Cerebellar cortex (tissue), 1 donor: ENCODE measurements around the gene SMIM35.
A peak's percentile ranks its signal among the peaks of the same experiment; 100 is the strongest.
"Not testable (repeated sequence)": the region's sequence is repeated elsewhere in the genome, so short reads cannot be mapped to it uniquely, and the experiment has no call there.

Experiments used
- DNase-seq: peaks from one replicate; pipeline ENCODE4 v3.0.0-alpha.2; 2015; ENCODE audit warnings: low spot score

SMIM35 gene

DNA sequence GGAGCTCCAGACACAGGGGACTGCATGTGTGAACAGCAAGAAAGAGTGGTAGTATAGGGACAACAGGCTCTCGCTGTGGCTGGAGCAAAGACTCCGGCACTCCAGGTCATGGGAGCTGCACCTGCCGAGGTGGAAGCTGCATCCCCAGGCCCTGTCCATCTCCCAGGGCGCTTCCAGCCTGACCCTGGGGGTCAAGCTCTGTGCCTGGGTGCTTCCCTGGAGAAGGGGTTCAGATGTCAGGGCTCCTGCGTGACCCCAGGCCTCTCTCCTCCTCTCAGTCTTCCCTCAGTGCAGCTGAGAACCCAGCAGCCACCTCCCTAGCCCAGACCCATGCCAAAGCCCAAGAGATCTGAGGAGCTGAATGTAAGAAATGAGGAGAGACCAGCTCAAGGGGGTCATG is 6.5 kb downstream of the SMIM35 start:
- DNase-seq, result no peak

DNA sequence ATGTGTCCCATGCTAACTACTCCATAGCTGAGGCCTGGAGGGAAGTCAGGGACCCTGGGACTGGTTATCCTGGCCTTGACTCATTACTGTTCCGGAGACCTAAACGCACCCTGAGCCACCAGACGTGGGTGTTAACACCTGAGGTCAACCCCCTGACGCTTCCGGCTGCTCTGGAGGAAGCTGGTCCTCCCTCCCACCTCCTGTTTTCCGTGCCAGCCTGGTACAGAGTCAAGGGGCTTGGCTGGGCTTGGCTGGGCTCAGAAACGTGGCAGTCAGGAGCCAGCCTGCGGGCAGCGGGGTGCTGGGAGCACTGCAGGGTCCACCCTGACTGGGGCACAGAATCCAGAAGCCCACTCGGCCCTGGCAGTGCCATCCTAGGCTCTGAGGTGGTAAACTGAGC is 7.3 kb downstream of the SMIM35 start:
- DNase-seq, result no peak

DNA sequence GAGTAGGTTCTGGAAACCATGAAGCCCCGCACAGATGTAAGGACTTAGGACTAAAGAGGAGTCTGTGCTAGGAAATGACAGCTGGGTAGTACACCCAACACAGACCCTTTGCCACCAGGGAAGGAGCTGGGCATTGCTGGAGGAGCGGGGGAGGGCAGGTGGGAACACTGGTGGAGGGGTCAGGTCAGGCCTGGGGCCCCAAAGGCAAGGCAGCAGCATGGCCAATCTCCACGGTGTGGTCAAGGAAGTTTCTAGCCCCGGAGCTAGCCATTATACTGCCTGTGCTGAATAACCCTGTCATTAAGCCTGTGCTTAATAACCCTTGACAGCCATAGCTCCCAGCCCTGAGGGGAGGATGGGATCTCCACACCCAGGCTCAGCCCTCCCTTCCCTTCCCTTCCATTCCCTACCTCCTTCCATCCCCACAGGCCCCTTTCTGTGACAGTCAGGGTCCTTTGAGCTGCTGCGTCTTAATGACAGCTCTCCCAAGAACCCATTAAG is 7.8 kb downstream of the SMIM35 start:
- DNase-seq, result no peak

GRCh38 chr11:118076754-118077281 is 9.9 kb downstream of the SMIM35 start, which contains the start of gene TMPRSS4:
TSS of gene TMPRSS4 (plus strand) at chr11:118077078. CDS start at chr11:118077303, 225 bp downstream.
- no peak for DNase-seq

DNA sequence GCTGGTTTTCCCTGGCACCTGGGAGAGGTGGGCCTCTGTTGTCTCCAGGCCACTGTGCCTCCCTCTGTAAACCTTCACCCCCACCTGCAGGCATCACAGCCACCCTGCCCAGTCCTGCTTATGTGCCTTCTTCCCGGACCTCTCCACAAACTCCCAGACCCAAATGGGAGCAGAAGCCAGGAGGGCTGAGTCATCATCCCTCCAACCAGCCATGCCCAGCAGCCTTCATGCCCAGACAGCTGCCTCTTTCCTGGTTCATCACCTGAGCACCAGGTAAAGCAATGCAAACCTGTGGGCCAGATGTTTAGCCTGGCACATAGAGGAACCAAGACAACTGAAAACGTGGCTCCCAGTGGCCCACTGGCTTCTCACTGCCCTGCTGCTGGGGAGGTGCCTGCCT is 12.0 kb downstream of the SMIM35 start:
- no peak for DNase-seq

DNA sequence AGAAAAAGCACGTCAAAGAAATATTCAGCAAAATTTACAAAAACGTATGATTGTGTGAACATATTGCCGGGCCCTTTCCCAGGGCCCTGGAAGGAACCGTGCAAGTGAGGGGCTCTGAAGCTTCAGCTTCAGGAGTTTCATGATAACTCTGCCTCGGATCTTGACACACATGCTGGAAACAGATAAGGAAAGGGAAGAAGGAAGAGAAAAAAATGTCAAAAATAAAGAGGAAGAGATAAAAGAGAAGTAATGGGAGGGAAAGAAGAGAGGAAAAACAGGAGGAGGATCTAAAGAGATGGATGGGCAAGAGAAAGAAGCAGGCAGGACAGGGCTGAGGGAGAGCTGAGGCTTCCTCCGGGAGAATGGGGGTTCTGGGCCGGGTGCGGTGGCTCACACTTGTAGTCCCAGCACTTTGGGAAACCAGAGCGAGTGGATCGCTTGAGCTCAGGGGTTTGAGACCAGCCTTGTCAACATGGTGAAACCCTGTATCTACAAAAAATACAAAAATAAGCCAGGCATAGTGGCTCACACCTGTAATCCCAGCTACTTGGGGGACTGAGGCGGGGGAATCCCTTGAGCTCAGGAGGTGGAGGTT is 12.6 kb downstream of the SMIM35 start:
- no peak for DNase-seq

DNA sequence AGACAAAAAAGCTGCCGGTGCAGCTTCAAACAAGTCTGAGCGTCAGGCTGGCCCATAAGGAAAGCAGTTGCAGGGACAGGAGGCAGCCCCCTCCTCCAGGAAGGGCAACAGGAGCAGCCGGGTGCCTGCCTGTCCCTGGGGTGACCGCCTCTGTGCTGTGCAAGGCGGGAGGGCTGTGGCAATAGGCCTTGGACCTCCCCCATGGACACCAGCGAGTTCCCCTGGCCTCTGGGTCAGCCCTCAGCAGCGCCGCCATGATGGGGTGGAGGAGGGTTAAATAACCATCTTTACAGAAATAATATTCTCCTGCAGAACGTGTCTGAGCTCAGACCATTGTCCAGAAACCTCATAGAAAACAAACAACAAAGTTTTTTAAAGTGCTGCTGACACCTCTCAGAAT is 13.2 kb downstream of the SMIM35 start:
- DNase-seq, result no peak

DNA sequence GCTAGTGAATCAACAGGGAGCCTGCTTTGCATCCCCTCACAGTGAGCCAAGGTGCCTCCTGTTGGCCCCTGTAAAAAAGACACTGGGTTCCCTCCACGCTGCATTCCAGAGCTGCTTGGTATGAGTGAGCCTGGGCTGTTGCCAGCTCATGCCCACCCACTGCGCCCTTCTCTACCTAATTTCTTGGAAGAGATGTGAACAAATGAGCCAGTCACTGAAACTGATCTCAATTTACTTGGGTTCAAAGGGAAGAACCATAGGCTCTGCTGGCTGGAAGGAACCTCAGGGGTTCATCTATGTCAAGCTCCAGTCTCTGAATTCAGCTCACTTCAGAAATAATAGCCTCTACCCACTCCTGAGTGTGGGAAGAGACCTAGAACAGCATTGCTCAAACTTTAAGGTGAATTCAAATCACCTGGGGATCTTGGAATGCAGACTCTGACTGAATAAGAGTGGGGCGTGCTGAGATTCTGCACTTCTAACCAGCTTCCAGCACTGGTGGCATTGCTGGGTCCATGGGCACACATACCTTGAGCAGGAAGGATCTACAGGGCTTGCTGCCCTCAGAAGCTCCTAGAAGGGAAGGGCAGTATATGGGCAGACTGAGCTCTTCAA is 15.2 kb downstream of the SMIM35 start:
- no peak for DNase-seq

GRCh38 chr11:118068945-118069612 is 17.7 kb downstream of the SMIM35 start:
- DNase-seq, result no peak

DNA sequence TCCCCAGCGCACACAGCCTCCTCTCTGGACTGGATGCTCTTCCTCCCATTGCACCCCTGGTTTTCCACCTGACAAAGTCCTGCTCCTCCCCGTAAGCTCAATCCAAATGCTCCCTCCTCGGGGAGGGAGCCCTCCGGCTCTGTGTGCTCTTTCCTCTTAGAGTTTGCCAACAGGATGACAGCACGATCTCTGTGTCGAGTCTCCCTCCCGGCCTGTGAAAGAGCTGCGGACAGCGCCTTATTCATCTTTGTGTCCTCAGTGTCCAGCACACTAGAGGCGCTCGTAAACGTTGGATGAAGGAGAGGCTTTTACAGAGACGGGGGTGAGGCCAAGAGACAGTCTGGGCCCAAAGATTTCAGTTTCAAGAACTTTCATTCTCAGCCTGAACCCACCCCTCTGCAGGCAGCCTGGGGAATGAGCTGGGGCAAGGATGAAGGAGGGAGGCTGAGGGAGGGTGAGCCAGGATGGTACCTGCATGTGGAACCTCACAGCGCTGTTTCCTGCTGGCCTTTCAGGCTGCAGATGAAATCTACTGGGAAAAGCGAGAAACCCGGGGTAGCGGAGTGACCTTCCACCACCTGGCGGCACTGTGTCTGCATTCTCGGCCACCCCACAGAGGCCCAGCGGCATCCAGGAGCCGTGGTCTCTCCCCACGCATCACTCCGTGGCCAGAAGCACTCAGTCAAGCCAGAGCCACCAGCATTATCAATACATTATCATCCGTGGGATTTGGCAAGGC is 18.4 kb downstream of the SMIM35 start:
- DNase-seq, result no peak

DNA sequence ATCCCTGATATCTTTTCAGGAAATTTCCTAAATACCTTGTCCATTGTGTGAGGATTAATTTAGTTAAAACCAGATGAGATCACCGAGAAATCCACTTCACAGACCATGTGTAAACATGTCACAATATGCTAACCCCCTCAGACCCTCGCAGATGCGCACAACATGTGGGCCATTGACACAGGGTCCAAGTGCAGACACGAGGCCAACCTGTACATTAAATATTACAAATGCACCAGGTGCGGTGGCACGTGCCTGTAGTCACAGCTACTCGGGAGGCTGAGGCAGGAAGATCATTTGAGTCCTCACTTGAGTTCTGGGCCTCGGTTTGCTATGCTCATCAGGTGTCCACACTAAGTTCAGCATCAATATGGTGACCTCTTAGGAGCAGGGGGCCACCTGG is 19.8 kb downstream of the SMIM35 start:
- DNase-seq, result no peak

DNA sequence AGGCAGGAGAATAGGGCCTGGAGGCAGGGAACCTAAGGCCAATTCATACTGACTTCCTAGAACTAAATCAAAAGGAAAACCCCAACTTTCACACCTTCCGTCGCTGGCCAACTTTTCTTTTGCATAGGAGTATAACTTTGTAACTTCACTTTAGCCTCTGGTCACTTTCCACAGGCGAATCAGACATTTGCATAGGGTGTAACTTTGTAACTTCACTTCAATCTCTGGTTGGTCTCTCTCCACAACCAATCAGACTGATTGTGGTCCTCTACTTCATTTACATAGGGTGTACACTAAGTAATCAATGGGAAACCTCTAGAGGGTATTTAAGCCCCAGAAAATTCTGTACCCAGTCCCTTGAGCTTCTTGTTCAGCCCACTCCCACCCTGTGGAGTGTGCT is 21.4 kb downstream of the SMIM35 start:
- no peak for DNase-seq

DNA sequence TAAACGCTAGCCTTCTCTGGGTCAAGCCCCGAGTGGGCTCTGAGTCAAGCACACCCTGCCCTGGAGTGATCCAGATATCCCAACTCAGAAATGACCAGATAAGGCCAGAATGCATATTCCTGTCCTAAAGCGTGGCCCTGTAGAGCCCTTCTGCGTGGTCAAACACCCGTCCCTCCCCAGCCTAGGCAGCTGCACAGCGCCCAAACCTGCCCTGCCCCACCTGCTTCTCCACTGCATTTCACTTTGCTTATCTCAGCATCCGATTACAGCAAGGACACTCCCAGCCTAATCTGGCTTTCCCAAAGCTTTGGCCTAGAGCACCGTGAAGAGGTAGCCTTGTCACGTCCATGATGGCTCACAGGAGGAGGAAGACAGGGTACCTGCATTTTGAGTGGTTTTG is 21.8 kb downstream of the SMIM35 start:
- DNase-seq, result no peak

DNA sequence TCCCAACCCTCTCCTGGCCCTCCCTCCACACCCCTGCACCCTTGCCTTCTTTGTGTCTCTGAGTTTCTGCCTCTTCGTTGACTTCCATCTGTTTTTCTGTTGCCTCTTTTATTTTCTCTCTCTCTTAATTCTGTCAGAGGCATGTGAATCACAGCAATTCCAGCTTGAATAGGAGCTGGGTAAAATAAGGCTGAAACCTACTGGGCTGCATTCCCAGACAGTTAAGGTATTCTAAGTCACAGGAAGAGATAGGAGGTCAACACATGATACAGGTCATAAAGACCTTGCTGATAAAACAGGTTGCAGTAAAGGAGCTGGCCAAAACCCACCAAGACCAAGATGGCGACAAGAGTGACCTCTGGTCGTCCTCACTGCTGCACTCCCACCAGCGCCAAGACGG is 24.1 kb downstream of the SMIM35 start:
- DNase-seq, result not testable (repeated sequence)

GRCh38 chr11:118062181-118062580 is 24.6 kb downstream of the SMIM35 start:
- not testable (repeated sequence) for DNase-seq

DNA sequence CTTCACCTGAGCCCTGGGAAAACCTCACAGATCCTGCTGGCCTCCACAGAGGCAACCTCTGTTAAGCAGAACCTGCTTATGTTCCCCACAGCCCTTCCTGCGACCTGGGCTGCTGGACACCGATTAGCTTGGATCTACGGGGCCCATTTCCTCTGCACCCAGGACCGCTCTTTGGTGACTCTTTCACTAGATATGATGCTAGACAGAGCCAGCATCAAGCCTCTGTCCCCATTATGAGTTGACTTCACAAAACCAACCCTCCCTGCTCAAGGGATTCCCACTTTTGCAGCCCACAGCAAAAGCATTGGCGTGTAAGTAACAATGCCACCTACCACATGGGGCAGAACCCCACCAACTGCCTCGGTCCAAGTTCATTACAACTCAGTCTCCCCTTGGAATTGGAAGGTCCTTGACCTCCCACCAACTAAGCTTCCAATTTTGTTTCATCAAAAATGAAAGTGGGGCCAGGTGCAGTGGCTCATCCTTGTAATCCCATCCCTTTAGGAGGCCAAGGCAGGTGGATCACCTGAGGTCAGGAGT is 25.1 kb downstream of the SMIM35 start:
- DNase-seq, result no peak

- no peak for DNase-seq
Observed at GRCh38 chr11:118060869-118061268, 25.9 kb downstream of the SMIM35 start.

DNA sequence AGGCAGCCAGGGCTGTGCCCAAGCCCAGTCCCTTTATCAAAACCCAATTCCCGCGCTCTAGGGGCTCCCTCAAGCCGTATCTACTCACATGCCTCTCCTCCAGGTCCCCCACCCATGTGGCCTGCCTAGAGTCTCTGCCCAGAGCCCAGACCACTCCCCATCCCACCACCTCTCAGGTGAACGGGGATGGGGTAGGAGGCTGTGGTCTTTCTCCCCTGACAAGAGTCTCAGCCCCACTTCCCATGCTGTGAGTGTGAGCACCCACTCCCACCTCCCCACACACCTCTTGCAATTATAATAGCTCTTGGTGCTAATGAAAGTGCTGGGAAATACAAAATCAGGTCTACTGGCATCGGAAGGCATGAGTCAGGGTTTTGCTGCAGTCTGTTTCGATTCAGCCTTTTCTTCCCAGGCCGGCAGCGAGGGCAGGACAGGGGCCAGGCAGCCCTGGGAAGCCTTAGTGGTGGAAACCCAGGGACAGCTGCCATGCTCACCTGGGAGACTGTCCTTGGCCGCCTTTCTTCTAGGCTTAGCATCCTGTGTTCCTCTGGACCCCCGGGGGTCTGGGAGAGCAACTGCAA is 26.6 kb downstream of the SMIM35 start:
- peak; percentile 20 for DNase-seq

DNA sequence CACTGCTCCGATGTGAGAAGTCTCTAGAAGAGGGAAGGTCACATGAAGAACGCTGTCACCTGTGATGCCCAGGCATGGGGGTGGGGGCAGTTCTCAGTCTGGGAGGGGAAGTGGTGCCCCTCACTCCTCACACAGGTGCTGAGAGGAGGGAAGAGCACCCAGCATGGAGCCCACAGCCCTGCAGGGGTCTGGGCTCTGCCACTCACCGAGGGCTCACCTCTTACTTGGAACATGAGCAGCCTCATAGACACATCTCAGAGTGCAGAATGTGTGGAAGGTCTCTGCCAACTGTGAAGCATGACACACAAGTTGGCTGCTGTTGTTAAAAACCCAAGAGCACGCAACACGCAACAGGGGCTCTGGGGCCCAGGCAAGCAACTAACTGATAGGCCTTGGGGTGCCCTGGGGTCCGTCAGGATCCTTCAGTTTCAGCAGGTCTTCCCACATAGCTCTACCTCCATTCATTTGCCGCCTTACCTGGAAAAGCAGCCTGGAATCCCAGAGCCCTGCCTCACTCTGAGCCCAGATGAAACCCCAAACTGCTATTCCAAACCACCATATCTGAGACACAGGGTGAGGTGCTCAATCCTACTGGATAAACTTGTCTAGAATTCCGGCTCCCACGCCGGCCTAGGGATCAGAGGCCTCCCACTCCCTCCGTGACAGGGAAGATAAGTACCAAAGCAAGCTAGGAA is 27.4 kb downstream of the SMIM35 start:
- DNase-seq, result no peak

DNA sequence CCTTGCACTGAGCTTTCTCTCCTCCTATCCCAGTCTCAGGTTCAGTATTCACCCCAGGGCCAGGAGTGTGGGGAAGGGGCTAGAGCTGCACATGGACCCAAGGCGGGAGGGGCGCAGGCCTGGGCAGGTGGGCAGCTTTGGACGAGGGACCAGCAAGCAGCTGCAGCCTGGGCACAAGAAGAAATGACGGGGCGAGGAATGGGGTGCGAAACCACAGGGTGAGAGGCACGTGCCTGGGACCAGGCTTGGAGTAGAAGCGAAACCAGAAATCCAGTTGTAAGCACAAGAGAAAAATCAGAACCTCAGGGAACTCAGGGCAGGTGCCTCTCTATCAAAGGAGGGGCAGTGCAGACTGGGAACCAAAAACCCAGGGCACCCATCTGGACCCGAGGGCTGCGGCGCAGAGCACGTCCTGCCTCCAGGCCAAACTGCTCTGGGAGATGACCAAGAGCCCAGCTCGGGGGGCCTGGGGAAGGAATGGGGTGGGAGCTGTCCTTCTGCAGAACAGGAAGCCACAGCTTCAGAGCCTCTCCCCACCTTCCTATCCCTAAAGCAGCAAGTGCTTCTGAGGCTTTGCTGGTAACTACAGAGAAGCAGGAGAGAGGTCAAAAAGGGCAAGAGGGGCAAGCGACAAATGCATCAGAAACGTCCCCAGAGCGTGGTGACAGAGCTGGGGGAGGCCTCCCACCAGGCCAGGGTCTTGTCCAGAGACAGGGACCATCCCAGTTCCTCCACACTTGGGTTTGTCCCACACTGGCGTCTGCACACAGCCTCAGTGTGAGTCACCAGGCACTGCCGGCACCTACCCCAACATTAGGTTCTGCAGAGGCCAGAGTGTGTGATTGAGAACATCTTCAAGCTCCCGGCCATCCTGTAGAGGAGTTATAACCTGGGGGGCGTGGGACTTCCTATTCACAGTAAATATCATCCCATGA is 28.2 kb downstream of the SMIM35 start:
- DNase-seq, result no peak
